ENCODE results near the gene FAT3.
A peak's percentile ranks its signal among the peaks of the same experiment; 100 is the strongest.

The FAT3 gene

GRCh38 chr11:92224407-92225124 lies at the start of gene FAT3:
Gene FAT3, plus strand, starts transcription at chr11:92224818. Its CDS starts 127,295 bp downstream, at chr11:92352113.
- TF ChIP-seq, protein P1, sequence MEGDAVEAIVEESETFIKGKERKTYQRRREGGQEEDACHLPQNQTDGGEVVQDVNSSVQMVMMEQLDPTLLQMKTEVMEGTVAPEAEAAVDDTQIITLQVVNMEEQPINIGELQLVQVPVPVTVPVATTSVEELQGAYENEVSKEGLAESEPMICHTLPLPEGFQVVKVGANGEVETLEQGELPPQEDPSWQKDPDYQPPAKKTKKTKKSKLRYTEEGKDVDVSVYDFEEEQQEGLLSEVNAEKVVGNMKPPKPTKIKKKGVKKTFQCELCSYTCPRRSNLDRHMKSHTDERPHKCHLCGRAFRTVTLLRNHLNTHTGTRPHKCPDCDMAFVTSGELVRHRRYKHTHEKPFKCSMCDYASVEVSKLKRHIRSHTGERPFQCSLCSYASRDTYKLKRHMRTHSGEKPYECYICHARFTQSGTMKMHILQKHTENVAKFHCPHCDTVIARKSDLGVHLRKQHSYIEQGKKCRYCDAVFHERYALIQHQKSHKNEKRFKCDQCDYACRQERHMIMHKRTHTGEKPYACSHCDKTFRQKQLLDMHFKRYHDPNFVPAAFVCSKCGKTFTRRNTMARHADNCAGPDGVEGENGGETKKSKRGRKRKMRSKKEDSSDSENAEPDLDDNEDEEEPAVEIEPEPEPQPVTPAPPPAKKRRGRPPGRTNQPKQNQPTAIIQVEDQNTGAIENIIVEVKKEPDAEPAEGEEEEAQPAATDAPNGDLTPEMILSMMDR (conservative IDR thresholded peaks at IDR 0.05; ENCODE audit: low read depth, low read length), result no peak
- H3K4me3 ChIP-seq (ENCODE audit: low read depth, low read length), result peak within 1 kb of the TSS; percentile 41
- peak; percentile 43 for DNase-seq (ENCODE audit: low read depth)

GRCh38 chr11:92179017-92179670 lies 45.5 kb upstream of the FAT3 start:
- H3K4me3 ChIP-seq (ENCODE audit: low read depth, low read length), result no peak overlapping the region
- no peak for DNase-seq (ENCODE audit: low read depth)
- TF ChIP-seq, protein P1 (conservative IDR thresholded peaks at IDR 0.05; ENCODE audit: low read depth, low read length), result no peak

GRCh38 chr11:92180226-92180625 lies 44.4 kb upstream of the FAT3 start:
- H3K4me3 ChIP-seq (ENCODE audit: low read depth, low read length), result no peak overlapping the region
- TF ChIP-seq, protein P1 (conservative IDR thresholded peaks at IDR 0.05; ENCODE audit: low read depth, low read length), result no peak
- DNase-seq (ENCODE audit: low read depth), result no peak

DNA sequence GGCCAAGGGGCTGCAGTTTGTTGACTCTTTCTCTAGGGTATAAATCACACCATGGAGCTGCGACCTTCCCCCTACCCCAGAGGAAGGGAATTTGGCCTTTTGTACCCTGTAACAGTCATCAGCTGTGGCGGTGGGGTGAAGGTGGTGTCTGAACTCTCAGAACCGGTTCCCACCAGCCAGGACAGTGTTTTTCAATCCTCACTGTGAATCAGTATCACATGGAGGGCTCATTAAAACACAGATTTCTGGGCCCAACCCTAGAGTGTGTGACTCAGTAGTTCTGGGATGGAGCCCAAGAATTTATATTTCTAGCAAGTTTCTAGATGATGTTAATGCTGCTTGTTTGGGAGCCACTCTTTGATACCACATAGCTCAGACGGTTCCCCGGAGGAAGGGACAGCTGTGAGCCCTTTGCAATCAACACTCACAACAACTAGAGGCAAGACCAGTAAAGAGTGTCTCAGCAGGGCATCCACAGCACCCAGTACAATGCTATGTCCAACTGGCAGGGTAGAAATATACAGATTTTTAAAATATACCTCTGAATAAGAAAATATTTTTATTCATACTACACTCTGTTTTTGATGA lies 43.9 kb upstream of the FAT3 start:
- DNase-seq (ENCODE audit: low read depth), result peak; percentile 66
- H3K4me3 ChIP-seq (ENCODE audit: low read depth, low read length), result no peak overlapping the region
- TF ChIP-seq, protein P1 (conservative IDR thresholded peaks at IDR 0.05; ENCODE audit: low read depth, low read length), result no peak

- TF ChIP-seq, protein P1 (conservative IDR thresholded peaks at IDR 0.05; ENCODE audit: low read depth, low read length), result no peak
- no peak for DNase-seq (ENCODE audit: low read depth)
- H3K4me3 ChIP-seq (ENCODE audit: low read depth, low read length), result no peak overlapping the region
Measured at GRCh38 chr11:92190535-92191206, 33.9 kb upstream of the FAT3 start.

GRCh38 chr11:92192141-92192540 lies 32.5 kb upstream of the FAT3 start:
- TF ChIP-seq, protein P1 (conservative IDR thresholded peaks at IDR 0.05; ENCODE audit: low read depth, low read length), result no peak
- no peak overlapping the region for H3K4me3 ChIP-seq (ENCODE audit: low read depth, low read length)
- no peak for DNase-seq (ENCODE audit: low read depth)

Data from choroid plexus epithelial cell (primary cell).